ENCODE measurements around the gene CBLN1.
A peak's percentile ranks its signal among the peaks of the same experiment; 100 is the strongest.

Gene CBLN1

GRCh38 chr16:49282690-49283375 lies 1.2 kb upstream of the CBLN1 start:
- no peak overlapping the region for H3K4me3 ChIP-seq (ENCODE audit: low read length)
- no peak for TF ChIP-seq ZNF274 (IDR thresholded peaks at IDR 0.05; ENCODE audit: low read depth, low read length)

GRCh38 chr16:49281843-49282642 lies 405 bp upstream of the CBLN1 start:
- no peak for TF ChIP-seq ZNF274 (IDR thresholded peaks at IDR 0.05; ENCODE audit: low read depth, low read length)
- peak overlapping the region; percentile 24; the same call in 1 of the 2 replicates for H3K4me3 ChIP-seq (ENCODE audit: low read length)

- no peak for TF ChIP-seq ZNF274 (IDR thresholded peaks at IDR 0.05; ENCODE audit: low read depth, low read length)
These were observed 732 bp downstream of the CBLN1 start for GRCh38 chr16:49280841-49281371.

DNA sequence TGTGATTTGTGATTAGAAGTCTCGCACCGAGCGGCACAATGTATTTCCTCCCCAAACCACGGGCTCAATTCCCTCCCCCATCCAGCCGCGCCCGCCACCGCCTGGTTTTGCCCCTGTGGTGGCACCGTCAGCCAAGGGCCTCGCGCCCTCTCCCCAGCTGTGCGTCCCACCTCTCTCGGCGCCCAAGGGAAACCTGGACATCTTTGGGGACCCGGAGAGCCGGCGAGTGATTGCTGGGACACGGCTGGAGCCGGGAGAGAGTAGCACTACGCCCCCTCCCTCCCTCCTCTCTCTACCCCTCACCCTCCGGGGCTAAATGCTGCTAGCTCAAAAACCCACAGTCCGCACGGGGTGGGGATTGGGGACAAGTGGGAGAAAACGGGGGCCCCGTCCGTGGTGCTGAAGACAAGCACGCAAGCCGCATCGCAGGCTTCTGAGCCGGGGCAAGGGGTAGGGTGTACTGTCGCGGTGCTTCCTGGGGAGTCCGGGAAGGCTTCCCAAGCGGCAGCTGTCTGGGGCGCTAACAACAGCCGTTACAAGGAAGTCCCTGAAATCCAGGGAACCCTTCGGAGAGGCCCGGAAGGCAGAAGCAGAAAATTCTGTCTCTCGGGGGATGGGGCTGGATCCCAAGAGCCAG lies 1.4 kb downstream of the CBLN1 start:
- no peak overlapping the region for H3K4me3 ChIP-seq (ENCODE audit: low read length)
- no peak for TF ChIP-seq ZNF274 (IDR thresholded peaks at IDR 0.05; ENCODE audit: low read depth, low read length)

More at GRCh38 chr16:49280841-49281371, 732 bp downstream of the CBLN1 start:
- H3K4me3 ChIP-seq (ENCODE audit: low read length) = no peak overlapping the region

DNA sequence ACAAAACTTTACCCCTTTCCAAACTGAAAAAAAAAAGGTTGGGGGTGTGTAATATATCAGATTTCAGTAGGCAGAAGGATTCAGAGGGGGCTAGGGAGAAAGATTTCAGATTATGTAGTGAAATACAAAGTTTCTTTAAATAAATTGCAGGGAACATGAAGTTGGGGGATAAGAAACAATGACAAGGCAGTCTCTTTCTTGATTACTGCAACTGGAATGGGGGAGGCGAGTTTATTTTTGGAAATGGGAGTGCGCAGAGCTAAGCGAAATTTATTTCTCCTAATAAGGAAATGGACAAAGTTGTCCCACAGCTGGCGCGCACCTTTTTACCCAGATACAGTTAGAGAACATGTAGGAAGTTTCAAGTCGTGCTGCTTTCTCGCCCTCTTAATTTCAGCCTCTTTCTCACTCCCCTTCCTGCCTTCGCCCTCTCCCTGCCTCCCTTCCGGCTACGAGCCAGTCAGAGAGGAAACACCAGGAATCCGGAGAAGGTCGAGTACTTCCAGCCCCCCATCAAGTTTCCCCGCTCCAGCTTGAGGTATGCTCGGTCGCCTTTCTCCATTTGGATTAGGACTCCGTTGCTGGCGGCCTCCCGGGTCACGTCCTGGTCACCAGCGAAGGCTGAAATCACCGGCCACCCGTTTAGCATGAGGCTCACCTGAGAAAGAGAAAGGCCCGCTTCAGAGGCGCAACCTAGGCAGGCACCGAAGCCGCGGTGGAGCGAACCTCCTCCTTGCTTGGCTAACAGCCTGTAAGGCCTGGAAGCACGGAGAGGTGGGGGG lies 2.5 kb downstream of the CBLN1 start:
- H3K4me3 ChIP-seq (ENCODE audit: low read length) = no peak overlapping the region
- TF ChIP-seq ZNF274 (IDR thresholded peaks at IDR 0.05; ENCODE audit: low read depth, low read length) = no peak

DNA sequence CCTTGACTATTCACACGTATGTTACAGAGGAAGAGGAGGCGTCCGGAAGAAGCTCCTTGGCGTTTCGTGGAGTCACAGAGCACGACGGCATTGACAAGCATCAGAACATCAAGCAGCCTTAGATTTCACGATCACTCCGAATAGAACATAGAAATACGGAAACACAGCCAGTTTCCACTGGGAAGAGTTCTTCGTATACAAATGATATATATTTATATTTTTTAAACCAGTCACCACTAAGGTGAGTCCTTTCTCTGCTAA lies 3.1 kb downstream of the CBLN1 start:
- H3K4me3 ChIP-seq (ENCODE audit: low read length) = no peak overlapping the region
- TF ChIP-seq ZNF274 (IDR thresholded peaks at IDR 0.05; ENCODE audit: low read depth, low read length) = no peak

GRCh38 chr16:49277766-49278566 lies 3.7 kb downstream of the CBLN1 start:
- no peak for TF ChIP-seq ZNF274 (IDR thresholded peaks at IDR 0.05; ENCODE audit: low read depth, low read length)
- no peak overlapping the region for H3K4me3 ChIP-seq (ENCODE audit: low read length)

DNA sequence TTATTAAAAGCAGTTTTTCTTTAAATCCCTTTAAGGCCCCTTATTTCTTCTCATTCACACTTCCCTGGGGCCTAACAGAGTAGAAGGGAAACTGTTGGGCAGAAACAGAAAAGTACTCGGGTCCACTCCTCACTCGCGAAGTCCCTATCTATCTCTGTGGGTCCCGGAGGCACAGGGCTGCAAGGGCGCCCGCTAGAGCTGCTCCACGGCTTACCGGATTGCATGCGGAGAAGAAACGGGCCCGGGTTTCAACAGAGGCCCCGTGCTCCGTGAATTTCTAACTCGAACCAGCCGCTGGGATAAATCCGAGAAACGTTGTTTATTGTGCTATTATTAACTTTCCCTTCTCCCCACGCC lies 4.3 kb downstream of the CBLN1 start:
- no peak overlapping the region for H3K4me3 ChIP-seq (ENCODE audit: low read length)

GRCh38 chr16:49276646-49277385 lies 4.8 kb downstream of the CBLN1 start:
- TF ChIP-seq ZNF274 (IDR thresholded peaks at IDR 0.05; ENCODE audit: low read depth, low read length) = no peak
- H3K4me3 ChIP-seq (ENCODE audit: low read length) = no peak overlapping the region

More for the DNA sequence above, 4.3 kb downstream of the CBLN1 start:
- TF ChIP-seq ZNF274 (IDR thresholded peaks at IDR 0.05; ENCODE audit: low read depth, low read length) = no peak

DNA sequence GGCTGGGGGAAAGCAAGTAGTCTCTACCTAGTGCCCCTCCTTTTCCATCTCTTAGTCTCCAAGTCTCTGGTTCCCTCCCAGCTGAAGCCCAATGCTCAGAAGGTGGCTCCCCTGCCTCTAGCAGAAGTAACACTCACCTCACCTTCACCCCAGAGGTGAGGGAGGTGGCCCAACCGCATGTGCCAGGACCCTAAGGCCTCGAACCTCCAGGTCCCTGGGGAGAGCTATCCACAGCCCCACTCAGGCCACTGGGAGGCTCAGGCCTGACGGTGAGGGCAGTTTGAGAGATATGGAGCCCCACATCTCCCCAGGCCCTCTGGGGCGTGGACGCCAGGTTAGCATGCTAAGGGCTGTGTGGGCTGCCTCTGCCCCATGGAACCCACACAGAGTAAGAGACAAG lies 5.8 kb downstream of the CBLN1 start:
- TF ChIP-seq ZNF274 (IDR thresholded peaks at IDR 0.05; ENCODE audit: low read depth, low read length) = no peak
- no peak overlapping the region for H3K4me3 ChIP-seq (ENCODE audit: low read length)

GRCh38 chr16:49275050-49275730 lies 6.4 kb downstream of the CBLN1 start:
- no peak overlapping the region for H3K4me3 ChIP-seq (ENCODE audit: low read length)
- TF ChIP-seq ZNF274 (IDR thresholded peaks at IDR 0.05; ENCODE audit: low read depth, low read length) = no peak

- TF ChIP-seq ZNF274 (IDR thresholded peaks at IDR 0.05; ENCODE audit: low read depth, low read length) = no peak
- H3K4me3 ChIP-seq (ENCODE audit: low read length) = no peak overlapping the region
These were observed 7.0 kb downstream of the CBLN1 start for GRCh38 chr16:49274591-49274990.
